A549 (cell line): ENCODE data around the gene TMEM273. TPM values are rescaled to one million over a fixed set of nuclear protein-coding genes. Genes with fewer than 3 reads are reported as not detected.

ENCODE experiments used
- ATAC-seq, 2 experiments: fragments of 200-7000 bp in 1 of 2; fragments of >200 bp in 1 of 2; cut with Nextera tagmentation in 1 of 2; cut with Tn5 transposase in 1 of 2; 3 replicates each; pipeline versions ENCODE4 v1.8.0 to v1.9.1; 2018 to 2020; ENCODE audit warnings: mild to moderate bottlenecking in 1 of 2, moderate library complexity in 1 of 2
- CTCF ChIA-PET: fragments of 300-600 bp; sonication (Branson Sonifier 250); formaldehyde crosslinking; extraction: SDS; loops from one replicate; lab custom pipeline; 2021; ENCODE audit warnings: antibody characterized with exemption, inconsistent platforms; lab: Yijun Ruan, JAX
- POLR2A ChIA-PET: fragments of 350-600 bp; formaldehyde crosslinking; extraction: SDS; loops from one replicate; lab custom pipeline; 2021; ENCODE audit warnings: antibody characterized with exemption, inconsistent platforms; lab: Yijun Ruan, JAX
- DNase-seq, 2 experiments: peaks; one replicate each; pipeline versions ENCODE4 v3.0.0 to v3.0.0-alpha.2; 2011 to 2016; ENCODE audit warnings: low read depth in 1 of 2, low spot score in 1 of 2
- FAIRE-seq: peaks from 2 replicates; lab custom pipeline; 2011; peaks lifted over from hg19 to GRCh38; lab: Jason Lieb, UNC
- H3K27ac ChIP-seq, 2 experiments: fragments of >200 bp; sonication (Bioruptor Twin); formaldehyde crosslinking; 3 replicates each; pipeline ENCODE4 v1.5.1; 2016 to 2017
- H3K4me1 ChIP-seq: fragments of >200 bp; sonication (Bioruptor Twin); formaldehyde crosslinking; 3 replicates; pipeline ENCODE4 v1.6.1; 2016
- H3K4me2 ChIP-seq: fragments of >200 bp; sonication (Bioruptor Twin); formaldehyde crosslinking; 3 replicates; pipeline ENCODE4 v1.6.1; 2016
- H3K4me3 ChIP-seq: fragments of >200 bp; sonication (Bioruptor Twin); formaldehyde crosslinking; 3 replicates; pipeline ENCODE4 v1.5.1; 2016
- H3K9me3 ChIP-seq: fragments of >200 bp; sonication (Bioruptor Twin); formaldehyde crosslinking; 3 replicates; pipeline ENCODE4 v1.6.1; 2016
- CHD2 ChIP-seq: fragments of 150-350 bp; IDR thresholded peaks from 2 replicates; pipeline ENCODE4 v1.6.1; 2014; ENCODE audit warnings: low read length; ENCODE audit not compliant: partially characterized antibody
- EP300 ChIP-seq, 2 experiments: fragments of >200 bp; sonication (Bioruptor Twin); formaldehyde crosslinking; IDR thresholded peaks; 2 replicates in 1 of 2; 3 replicates in 1 of 2; pipeline ENCODE4 v1.6.1; 2016 to 2017
- FOXS1 ChIP-seq: fragments of 250-450 bp; sonication (Bioruptor Pico); IDR thresholded peaks from 2 replicates; pipeline ENCODE4 v1.5.0; 2020; ENCODE audit warnings: mild to moderate bottlenecking, moderate library complexity
- HDAC2 ChIP-seq: fragments of 200-600 bp; sonication (generic); IDR thresholded peaks from 2 replicates; pipeline ENCODE4 v1.6.1; 2016
- HES2 ChIP-seq: fragments of >200 bp; sonication (Bioruptor Twin); formaldehyde crosslinking; IDR thresholded peaks from 2 replicates; pipeline ENCODE4 v1.6.1; 2016
- HMGXB4 ChIP-seq: fragments of 250-450 bp; sonication (Bioruptor Pico); IDR thresholded peaks from 2 replicates; pipeline ENCODE4 v1.5.0; 2021; ENCODE audit warnings: mild to moderate bottlenecking, moderate library complexity, borderline replicate concordance
- HOXB13 ChIP-seq: fragments of 250-450 bp; sonication (Bioruptor Pico); IDR thresholded peaks from 2 replicates; pipeline ENCODE4 v1.5.0; 2020; ENCODE audit warnings: low read depth, mild to moderate bottlenecking, moderate library complexity
- KDM5A ChIP-seq: fragments of 200-600 bp; sonication (generic); IDR thresholded peaks from 2 replicates; pipeline ENCODE4 v1.6.1; 2016; ENCODE audit warnings: antibody characterized with exemption, mild to moderate bottlenecking
- MAFK ChIP-seq: fragments of 450-650 bp; IDR thresholded peaks from 2 replicates; pipeline ENCODE4 v1.6.1; 2014; ENCODE audit not compliant: partially characterized antibody
- NFE2L2 ChIP-seq: fragments of 150-350 bp; conservative IDR thresholded peaks from 2 replicates; pipeline ENCODE4 v1.6.1; 2014; ENCODE audit warnings: low read length
- NR3C1 ChIP-seq: fragments of >200 bp; sonication (Bioruptor Twin); formaldehyde crosslinking; IDR thresholded peaks from 3 replicates; pipeline ENCODE4 v1.6.1; 2017
- POLR2A ChIP-seq: IDR thresholded peaks from 2 replicates; pipeline ENCODE4 v1.6.1; 2012; ENCODE audit warnings: mild to moderate bottlenecking, low read length
- POLR2AphosphoS2 ChIP-seq: conservative IDR thresholded peaks from 2 replicates; pipeline ENCODE4 v1.6.1; 2012; ENCODE audit warnings: low read length, improper control_type of control experiment, inconsistent platforms
- RAD21 ChIP-seq, 2 experiments: fragments of >200 bp in 1 of 2; sonication (Bioruptor Twin) in 1 of 2; formaldehyde crosslinking in 1 of 2; IDR thresholded peaks in 1 of 2; conservative IDR thresholded peaks in 1 of 2; 2 replicates in 1 of 2; 3 replicates in 1 of 2; pipeline ENCODE4 v1.6.1; 2012 to 2018; ENCODE audit warnings: inconsistent platforms in 1 of 2
- TFCP2L1 ChIP-seq: fragments of 250-450 bp; sonication (Bioruptor Pico); IDR thresholded peaks from 2 replicates; pipeline ENCODE4 v1.5.0; 2021; ENCODE audit warnings: mild to moderate bottlenecking
- WGBS: methylation state at CpG from one replicate; pipeline ENCODE4 v1.1.6; 2017; ENCODE audit errors: missing lambda C conversion rate; 5-methylcytosine and 5-hydroxymethylcytosine counted together
- polyA plus RNA-seq, 4 experiments: library from polyadenylated mRNA; depleted of rRNA in 3 of 4; stranded (reverse); fragments of >200 nt; fragmentation: RNase III in 1 of 4; extraction: RNeasy Plus Mini Kit Qiagen cat#74134 plus additional on column Dnase treatment in 1 of 4; gene quantifications; 2 replicates in 3 of 4; 3 replicates in 1 of 4; pipeline ENCODE4 v1.2.3, GENCODE V29; 2011 to 2017
- TF ChIP-seq, protein P1 (sequence below): fragments of >200 bp; sonication (Bioruptor Twin); formaldehyde crosslinking; IDR thresholded peaks from 3 replicates; pipeline ENCODE4 v1.5.1; 2016
- TF ChIP-seq, protein P2 (sequence below): fragments of 250-450 bp; sonication (Bioruptor Pico); IDR thresholded peaks from 2 replicates; pipeline ENCODE4 v1.5.0; 2020; ENCODE audit warnings: low read depth, mild to moderate bottlenecking, moderate library complexity

TMEM273 gene
- polyA plus RNA-seq, 2 of the 4 experiments (the other 2 are of a cell fraction): not detected

DNA sequence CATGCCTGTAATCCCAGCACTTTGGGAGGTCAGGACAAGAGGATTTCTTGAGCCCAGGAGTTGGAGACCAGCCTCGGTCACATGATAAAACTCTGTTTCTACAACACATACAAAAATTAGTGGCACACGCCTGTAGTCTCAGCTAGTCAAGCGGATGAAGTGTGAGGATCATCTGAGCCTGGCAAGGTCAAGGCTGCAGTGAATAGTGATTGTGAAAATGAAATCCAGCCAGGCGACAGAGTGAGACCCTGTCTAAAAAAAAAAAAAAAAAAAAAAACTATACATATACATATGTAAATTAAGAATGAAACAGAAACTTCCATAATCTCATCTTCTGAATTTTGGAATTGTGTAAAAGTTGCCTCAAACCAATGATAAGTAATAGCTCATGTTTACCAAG is 36.2 kb downstream of the TMEM273 start:
- H3K4me2 ChIP-seq: no peak overlapping the region
- TF ChIP-seq, protein P1, sequence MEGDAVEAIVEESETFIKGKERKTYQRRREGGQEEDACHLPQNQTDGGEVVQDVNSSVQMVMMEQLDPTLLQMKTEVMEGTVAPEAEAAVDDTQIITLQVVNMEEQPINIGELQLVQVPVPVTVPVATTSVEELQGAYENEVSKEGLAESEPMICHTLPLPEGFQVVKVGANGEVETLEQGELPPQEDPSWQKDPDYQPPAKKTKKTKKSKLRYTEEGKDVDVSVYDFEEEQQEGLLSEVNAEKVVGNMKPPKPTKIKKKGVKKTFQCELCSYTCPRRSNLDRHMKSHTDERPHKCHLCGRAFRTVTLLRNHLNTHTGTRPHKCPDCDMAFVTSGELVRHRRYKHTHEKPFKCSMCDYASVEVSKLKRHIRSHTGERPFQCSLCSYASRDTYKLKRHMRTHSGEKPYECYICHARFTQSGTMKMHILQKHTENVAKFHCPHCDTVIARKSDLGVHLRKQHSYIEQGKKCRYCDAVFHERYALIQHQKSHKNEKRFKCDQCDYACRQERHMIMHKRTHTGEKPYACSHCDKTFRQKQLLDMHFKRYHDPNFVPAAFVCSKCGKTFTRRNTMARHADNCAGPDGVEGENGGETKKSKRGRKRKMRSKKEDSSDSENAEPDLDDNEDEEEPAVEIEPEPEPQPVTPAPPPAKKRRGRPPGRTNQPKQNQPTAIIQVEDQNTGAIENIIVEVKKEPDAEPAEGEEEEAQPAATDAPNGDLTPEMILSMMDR: no peak
- TF ChIP-seq NR3C1 (no peak), HMGXB4 (CRISPR knock-in tag) (no peak), KDM5A (no peak), EP300 (IDR thresholded peaks at IDR 0.05) (no peak), POLR2AphosphoS2 (no peak), CHD2 (no peak), TFCP2L1 (CRISPR knock-in tag) (no peak), POLR2A (no peak)
- CTCF ChIA-PET: interaction anchor here (1.6 to 2.4 kb wide), 2 partner anchors 10 to 12 kb away, joined by 6 to 8 read pairs; no protein-coding TSS in a partner anchor
- no peak overlapping the region for H3K4me3 ChIP-seq
- POLR2A ChIA-PET: no interaction called here
- H3K27ac ChIP-seq: no peak overlapping the region
- 41% methylated on average over 4 of the region's 4 CpGs for WGBS
- no peaks in the 10 kb centered on the region; the same call in 2 of the 3 replicates for H3K9me3 ChIP-seq
- ATAC-seq: no peak
- no peaks in the 10 kb centered on the region for H3K4me1 ChIP-seq
- DNase-seq: no peak
- FAIRE-seq: no peak

DNA sequence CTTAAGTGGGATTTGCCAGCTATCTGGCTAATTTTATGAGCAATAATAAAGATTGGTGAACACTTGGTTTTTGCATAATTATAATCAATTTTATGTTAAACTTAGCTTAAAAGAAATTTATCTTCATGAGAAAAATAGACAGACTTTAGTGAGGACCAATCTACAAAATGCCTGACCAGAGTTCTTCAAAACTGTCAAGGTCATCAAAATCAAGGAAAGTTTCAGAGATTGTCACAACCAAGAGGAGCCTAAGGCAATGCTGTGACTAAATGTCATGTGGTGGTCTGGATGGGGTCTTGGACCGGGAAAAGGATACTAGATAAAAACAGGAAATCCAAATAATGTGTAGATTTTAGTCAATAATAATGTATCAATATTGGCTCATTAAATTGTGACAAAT is 36.7 kb downstream of the TMEM273 start:
- H3K4me2 ChIP-seq: no peak overlapping the region
- no peak overlapping the region for H3K27ac ChIP-seq
- FAIRE-seq: no peak
- CTCF ChIA-PET: interaction anchor here (1.4 to 2.4 kb wide), 2 partner anchors 11 to 13 kb away, joined by 3 to 8 read pairs; no protein-coding TSS in a partner anchor
- ATAC-seq: no peak
- no peak overlapping the region for H3K4me3 ChIP-seq
- POLR2A ChIA-PET: no interaction called here
- 3% methylated on average over 1 of the region's 1 CpG for WGBS
- H3K4me1 ChIP-seq: no peaks in the 10 kb centered on the region
- H3K9me3 ChIP-seq: no peaks in the 10 kb centered on the region; the same call in 2 of the 3 replicates
- no peak for DNase-seq
- TF ChIP-seq HDAC2 (no peak), MAFK (peak; percentile 80), FOXS1 (CRISPR knock-in tag) (no peak), NFE2L2 (no peak)

- WGBS: 0% methylated on average over 2 of the region's 2 CpGs
- H3K27ac ChIP-seq: no peak overlapping the region
- TF ChIP-seq NR3C1 (no peak), HOXB13 (no peak), RAD21 (conservative IDR thresholded peaks at IDR 0.05 in 1 of 2, IDR thresholded peaks at IDR 0.05 in 1 of 2) (no peak), MAFK (peak; percentile 26), HES2 (no peak), FOXS1 (CRISPR knock-in tag) (no peak)
- TF ChIP-seq, protein P2, sequence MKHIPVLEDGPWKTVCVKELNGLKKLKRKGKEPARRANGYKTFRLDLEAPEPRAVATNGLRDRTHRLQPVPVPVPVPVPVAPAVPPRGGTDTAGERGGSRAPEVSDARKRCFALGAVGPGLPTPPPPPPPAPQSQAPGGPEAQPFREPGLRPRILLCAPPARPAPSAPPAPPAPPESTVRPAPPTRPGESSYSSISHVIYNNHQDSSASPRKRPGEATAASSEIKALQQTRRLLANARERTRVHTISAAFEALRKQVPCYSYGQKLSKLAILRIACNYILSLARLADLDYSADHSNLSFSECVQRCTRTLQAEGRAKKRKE (CRISPR knock-in tag): no peak
- no peaks in the 10 kb centered on the region for H3K4me1 ChIP-seq
- H3K4me3 ChIP-seq: no peak overlapping the region
- no peak for DNase-seq
- H3K9me3 ChIP-seq: no peaks in the 10 kb centered on the region; the same call in 2 of the 3 replicates
- FAIRE-seq: no peak
- POLR2A ChIA-PET: no interaction called here
- CTCF ChIA-PET: interaction anchor here (1.4 to 2.4 kb wide), 2 partner anchors 11 to 13 kb away, joined by 3 to 8 read pairs; no protein-coding TSS in a partner anchor
- no peak for ATAC-seq
- H3K4me2 ChIP-seq: no peak overlapping the region
Measured at GRCh38 chr10:49151025-49151445, 37.2 kb downstream of the TMEM273 start.
